Activated T-helper 2 cell treated with anti-CD3 and anti-CD28 coated beads, Interferon-gamma antibody, Interleukin-2, Interleukin-4, amounts not matched to agents 10 μg/mL and 5 μg/mL and 100 μg/mL, durations not matched to agents 14 hours and 24 hours and 36 hours (primary cell): ENCODE measurements around the gene SHOC2. TPM values are rescaled to one million over a fixed set of nuclear protein-coding genes. Genes with fewer than 3 reads are reported as not detected.

Source experiments
- DNase-seq: peaks from one replicate; pipeline ENCODE4 v3.0.0; 2021; ENCODE audit warnings: low spot score
- H3K27ac Mint-ChIP-seq: one replicate; pipeline ENCODE4 v1.8.0; 2021; ENCODE audit warnings: mixed read lengths
- H3K27me3 Mint-ChIP-seq: one replicate; pipeline ENCODE4 v1.8.0; 2021; ENCODE audit warnings: low read depth, mixed read lengths
- H3K36me3 Mint-ChIP-seq: one replicate; pipeline ENCODE4 v1.8.0; 2021; ENCODE audit warnings: low read depth, mixed read lengths
- H3K4me1 Mint-ChIP-seq: one replicate; pipeline ENCODE4 v1.8.0; 2021; ENCODE audit warnings: low read depth, mixed read lengths
- H3K4me3 Mint-ChIP-seq: one replicate; pipeline ENCODE4 v1.8.0; 2021; ENCODE audit warnings: low read depth, mild to moderate bottlenecking, moderate library complexity, mixed read lengths
- H3K9me3 Mint-ChIP-seq: one replicate; pipeline ENCODE4 v1.8.0; 2021; ENCODE audit warnings: mixed read lengths
- intact Hi-C: fragments of 100-400 bp; cut with micrococcal nuclease; formaldehyde crosslinking; loops from one replicate; pipeline ENCODE4 v1.15.1; 2023
- total RNA-seq: library from RNA; stranded (reverse); gene quantifications from 2 replicates; pipeline ENCODE4 v1.2.3, GENCODE V29; 2022

The SHOC2 gene
- total RNA-seq, 1 donor from 2014 or later, result 44.3 TPM

- no peaks in the 10 kb centered on the region for H3K27me3 Mint-ChIP-seq
- no peak overlapping the region for H3K27ac Mint-ChIP-seq
- H3K9me3 Mint-ChIP-seq, result no peaks in the 10 kb centered on the region
- peaks cover 5% of the 10 kb centered on the region for H3K36me3 Mint-ChIP-seq
- H3K4me1 Mint-ChIP-seq, result peaks cover 11% of the 10 kb centered on the region
- no peak overlapping the region for H3K4me3 Mint-ChIP-seq
- intact Hi-C loops, result no loop called here
- no peak for DNase-seq
Observed at GRCh38 chr10:110964681-110965080, 45.3 kb downstream of the SHOC2 start.

- DNase-seq, result no peak
- H3K27ac Mint-ChIP-seq, result no peak overlapping the region
- H3K4me1 Mint-ChIP-seq, result peaks cover 13% of the 10 kb centered on the region
- intact Hi-C loops, result no loop called here
- H3K4me3 Mint-ChIP-seq, result no peak overlapping the region
- no peaks in the 10 kb centered on the region for H3K27me3 Mint-ChIP-seq
- peaks cover 5% of the 10 kb centered on the region for H3K36me3 Mint-ChIP-seq
- no peaks in the 10 kb centered on the region for H3K9me3 Mint-ChIP-seq
Observed at GRCh38 chr10:110965216-110965615, 45.8 kb downstream of the SHOC2 start.

- no peaks in the 10 kb centered on the region for H3K27me3 Mint-ChIP-seq
- H3K36me3 Mint-ChIP-seq, result peaks cover 10% of the 10 kb centered on the region
- no peak for DNase-seq
- H3K4me1 Mint-ChIP-seq, result peaks cover 17% of the 10 kb centered on the region
- no peak overlapping the region for H3K4me3 Mint-ChIP-seq
- intact Hi-C loops, result no loop called here
- H3K27ac Mint-ChIP-seq, result no peak overlapping the region
- H3K9me3 Mint-ChIP-seq, result no peaks in the 10 kb centered on the region
Observed at GRCh38 chr10:110966146-110966545, 46.7 kb downstream of the SHOC2 start.

- Mint-ChIP-seq H3K9me3 (no peaks in the 10 kb centered on the region), H3K36me3 (peaks cover 10% of the 10 kb centered on the region), H3K4me1 (peaks cover 17% of the 10 kb centered on the region), H3K27ac (no peak overlapping the region), H3K27me3 (no peaks in the 10 kb centered on the region), H3K4me3 (no peak overlapping the region)
- DNase-seq, result no peak
- intact Hi-C loops, result no loop called here
Observed at GRCh38 chr10:110967009-110967630, 47.7 kb downstream of the SHOC2 start.

GRCh38 chr10:110967645-110968044 is 48.2 kb downstream of the SHOC2 start:
- H3K4me1 Mint-ChIP-seq, result peaks cover 14% of the 10 kb centered on the region
- no peak for DNase-seq
- no peaks in the 10 kb centered on the region for H3K27me3 Mint-ChIP-seq
- no peak overlapping the region for H3K4me3 Mint-ChIP-seq
- intact Hi-C loops, result no loop called here
- peaks cover 10% of the 10 kb centered on the region for H3K36me3 Mint-ChIP-seq
- no peak overlapping the region for H3K27ac Mint-ChIP-seq
- H3K9me3 Mint-ChIP-seq, result no peaks in the 10 kb centered on the region

GRCh38 chr10:110969183-110969582 is 49.8 kb downstream of the SHOC2 start:
- Mint-ChIP-seq H3K27me3 (no peaks in the 10 kb centered on the region), H3K4me3 (no peak overlapping the region), H3K36me3 (peaks cover 8% of the 10 kb centered on the region), H3K4me1 (peaks cover 14% of the 10 kb centered on the region), H3K9me3 (no peaks in the 10 kb centered on the region), H3K27ac (no peak overlapping the region)
- intact Hi-C loops, result no loop called here
- DNase-seq, result no peak

GRCh38 chr10:110971638-110972037 is 52.2 kb downstream of the SHOC2 start:
- H3K36me3 Mint-ChIP-seq, result peaks cover 10% of the 10 kb centered on the region
- intact Hi-C loops, result no loop called here
- H3K4me3 Mint-ChIP-seq, result no peak overlapping the region
- no peaks in the 10 kb centered on the region for H3K9me3 Mint-ChIP-seq
- no peak overlapping the region for H3K27ac Mint-ChIP-seq
- no peaks in the 10 kb centered on the region for H3K27me3 Mint-ChIP-seq
- no peak for DNase-seq
- H3K4me1 Mint-ChIP-seq, result peaks cover 14% of the 10 kb centered on the region

GRCh38 chr10:110972231-110973134 is 53.1 kb downstream of the SHOC2 start:
- Mint-ChIP-seq H3K27me3 (no peaks in the 10 kb centered on the region), H3K9me3 (no peaks in the 10 kb centered on the region), H3K4me3 (no peak overlapping the region), H3K27ac (no peak overlapping the region), H3K4me1 (peaks cover 11% of the 10 kb centered on the region), H3K36me3 (peaks cover 16% of the 10 kb centered on the region)
- intact Hi-C loops, result no loop called here
- DNase-seq, result no peak

GRCh38 chr10:110973400-110973799 is 54.0 kb downstream of the SHOC2 start:
- Mint-ChIP-seq H3K4me3 (no peak overlapping the region), H3K9me3 (no peaks in the 10 kb centered on the region), H3K4me1 (peaks cover 11% of the 10 kb centered on the region), H3K27ac (no peak overlapping the region), H3K27me3 (no peaks in the 10 kb centered on the region), H3K36me3 (peaks cover 20% of the 10 kb centered on the region)
- no peak for DNase-seq
- intact Hi-C loops, result no loop called here

- Mint-ChIP-seq H3K9me3 (peaks cover 6% of the 10 kb centered on the region), H3K36me3 (peaks cover 41% of the 10 kb centered on the region), H3K27ac (no peak overlapping the region), H3K4me3 (no peak overlapping the region), H3K4me1 (peaks cover 18% of the 10 kb centered on the region), H3K27me3 (no peaks in the 10 kb centered on the region)
- intact Hi-C loops, result no loop called here
- DNase-seq, result no peak
Observed at GRCh38 chr10:110976577-110976976, 57.2 kb downstream of the SHOC2 start.

- Mint-ChIP-seq H3K4me3 (no peak overlapping the region), H3K27ac (no peak overlapping the region), H3K27me3 (no peaks in the 10 kb centered on the region), H3K36me3 (peaks cover 41% of the 10 kb centered on the region), H3K9me3 (peaks cover 6% of the 10 kb centered on the region), H3K4me1 (peaks cover 18% of the 10 kb centered on the region)
- intact Hi-C loops, result no loop called here
- DNase-seq, result no peak
Observed at GRCh38 chr10:110977662-110978061, 58.3 kb downstream of the SHOC2 start.

- intact Hi-C loops, result no loop called here
- Mint-ChIP-seq H3K27me3 (no peaks in the 10 kb centered on the region), H3K4me1 (peaks cover 18% of the 10 kb centered on the region)
Observed at GRCh38 chr10:110978204-110978603, 58.8 kb downstream of the SHOC2 start.

GRCh38 chr10:110979611-110980010 is 60.2 kb downstream of the SHOC2 start:
- Mint-ChIP-seq H3K4me1 (peaks cover 20% of the 10 kb centered on the region), H3K4me3 (no peak overlapping the region), H3K9me3 (peaks cover 6% of the 10 kb centered on the region), H3K36me3 (peaks cover 48% of the 10 kb centered on the region), H3K27ac (no peak overlapping the region), H3K27me3 (no peaks in the 10 kb centered on the region)
- intact Hi-C loops, result no loop called here
- DNase-seq, result no peak

More at GRCh38 chr10:110978204-110978603, 58.8 kb downstream of the SHOC2 start:
- Mint-ChIP-seq H3K27ac (no peak overlapping the region), H3K4me3 (no peak overlapping the region), H3K36me3 (peaks cover 43% of the 10 kb centered on the region), H3K9me3 (peaks cover 6% of the 10 kb centered on the region)
- DNase-seq, result no peak
